Activated CD4-positive, alpha-beta T cell treated with anti-CD3 and anti-CD28 coated beads, Interleukin-2, amount 50 U/mL, for 48 hours (primary cell): ENCODE measurements around the gene VPS13A.

Source experiments
- DNase-seq, 2 experiments: peaks; one replicate each; pipeline ENCODE4 v3.0.0-alpha.2; 2020

Gene VPS13A

GRCh38 chr9:77463151-77463550 is 285.8 kb downstream of the VPS13A start:
- no peak for DNase-seq

GRCh38 chr9:77464661-77465060 is 287.3 kb downstream of the VPS13A start:
- no peak for DNase-seq

GRCh38 chr9:77469515-77470231 is 292.3 kb downstream of the VPS13A start:
- no peak for DNase-seq
